Activated CD4-positive, alpha-beta T cell treated with anti-CD3 and anti-CD28 coated beads, Interleukin-2, amount 50 U/mL, for 48 hours (primary cell): ENCODE results near the gene CAMK2D.

Experiments used
- DNase-seq, 2 experiments: peaks; one replicate each; pipeline ENCODE4 v3.0.0-alpha.2; 2020

The CAMK2D gene

GRCh38 chr4:113504422-113504821 lies 257.1 kb downstream of the CAMK2D start:
- no peak for DNase-seq

GRCh38 chr4:113503691-113504090 lies 257.8 kb downstream of the CAMK2D start:
- DNase-seq, result no peak

GRCh38 chr4:113502906-113503305 lies 258.6 kb downstream of the CAMK2D start:
- no peak for DNase-seq

- DNase-seq, result no peak
Observed at GRCh38 chr4:113502476-113502875, 259.1 kb downstream of the CAMK2D start.

DNA sequence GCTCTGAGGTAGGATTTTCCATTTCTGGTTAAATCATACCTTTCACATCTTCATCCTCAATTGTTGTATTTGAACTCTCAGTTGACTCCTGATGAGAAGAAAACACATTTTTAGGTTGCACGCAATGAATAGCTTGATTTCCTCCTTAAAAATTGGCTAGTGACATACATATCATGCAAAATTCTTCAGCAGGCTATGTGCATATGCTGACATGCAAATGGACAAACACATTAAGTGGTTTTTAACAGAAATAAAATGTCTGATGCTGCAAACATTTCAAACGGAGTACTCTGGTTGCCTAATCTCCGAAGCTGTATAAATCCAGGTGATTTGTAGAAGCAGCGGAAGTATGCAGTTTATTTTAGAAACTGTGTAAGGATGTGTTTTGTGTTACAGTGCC lies 261.1 kb downstream of the CAMK2D start:
- no peak for DNase-seq

- DNase-seq, result no peak
Observed at GRCh38 chr4:113499696-113500095, 261.8 kb downstream of the CAMK2D start.

DNA sequence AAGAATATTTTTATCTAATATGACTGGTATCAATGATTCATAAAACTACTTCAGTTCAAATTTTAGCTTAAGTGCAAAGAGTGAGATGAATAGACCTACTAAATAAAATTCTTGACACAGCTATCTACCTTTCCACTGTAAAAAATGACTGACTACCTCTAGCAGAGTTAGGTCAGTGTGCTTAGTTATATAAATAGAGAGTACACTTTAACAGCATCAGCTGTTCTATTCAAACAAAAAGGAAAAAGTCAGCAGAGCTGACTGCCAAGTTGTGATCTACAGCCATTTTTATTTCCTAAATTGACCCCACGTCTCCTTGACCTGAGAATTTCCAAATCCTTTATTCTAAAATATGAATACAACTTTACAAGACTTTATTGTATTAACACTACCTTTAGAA lies 262.4 kb downstream of the CAMK2D start:
- no peak for DNase-seq

DNA sequence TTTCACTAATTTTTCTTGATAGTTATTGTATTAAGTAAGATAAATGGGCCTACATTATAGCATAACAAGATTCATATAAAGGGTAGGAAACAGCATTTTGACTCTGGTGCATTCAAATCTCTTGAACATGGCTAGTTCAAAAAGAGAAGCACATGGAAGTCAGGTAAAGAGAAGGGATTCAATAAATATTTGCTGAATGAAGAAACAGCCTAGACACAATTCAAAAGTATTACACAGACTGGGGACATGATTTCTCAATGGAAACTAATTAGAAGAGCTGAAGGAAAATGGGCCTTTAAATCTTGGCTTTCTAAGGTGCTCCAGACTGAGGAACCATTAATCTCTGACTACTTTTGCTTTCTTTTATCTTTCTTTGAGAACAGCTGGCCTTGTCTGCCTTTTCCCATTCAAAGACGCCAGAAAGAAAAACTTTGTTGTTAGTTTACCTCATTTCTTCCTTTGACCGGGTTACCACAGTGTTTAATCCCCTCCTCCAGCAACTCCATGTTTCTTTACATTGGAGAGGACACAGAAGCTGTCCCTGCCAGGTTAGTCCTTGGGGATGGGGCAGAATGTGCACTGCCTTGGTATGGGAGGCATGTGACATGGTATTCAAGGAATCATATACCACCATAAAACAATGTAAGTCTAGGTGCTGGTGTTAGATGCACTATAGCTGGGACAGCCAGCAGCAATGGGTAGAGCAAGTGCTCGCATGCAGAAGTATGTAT lies 264.2 kb downstream of the CAMK2D start:
- DNase-seq, result no peak

DNA sequence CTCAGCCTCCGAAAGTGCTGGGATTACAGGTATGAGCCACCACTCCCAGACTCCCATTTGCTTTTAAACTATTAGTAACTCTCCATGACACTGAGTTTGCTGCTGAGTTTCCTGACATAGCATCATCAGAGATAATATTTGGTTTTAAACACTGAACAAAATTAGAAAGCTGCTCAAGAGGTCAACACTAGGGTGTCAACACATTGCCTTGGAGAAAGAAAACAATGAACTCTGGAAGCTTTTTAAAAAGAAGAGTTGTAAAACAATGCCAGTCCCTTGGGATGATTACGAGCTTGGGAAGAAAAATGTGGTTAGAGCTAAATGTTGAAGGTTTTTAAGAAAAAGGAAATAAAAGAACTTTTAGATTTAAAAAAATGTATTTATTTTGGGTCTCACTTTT lies 264.8 kb downstream of the CAMK2D start:
- DNase-seq, result no peak

DNA sequence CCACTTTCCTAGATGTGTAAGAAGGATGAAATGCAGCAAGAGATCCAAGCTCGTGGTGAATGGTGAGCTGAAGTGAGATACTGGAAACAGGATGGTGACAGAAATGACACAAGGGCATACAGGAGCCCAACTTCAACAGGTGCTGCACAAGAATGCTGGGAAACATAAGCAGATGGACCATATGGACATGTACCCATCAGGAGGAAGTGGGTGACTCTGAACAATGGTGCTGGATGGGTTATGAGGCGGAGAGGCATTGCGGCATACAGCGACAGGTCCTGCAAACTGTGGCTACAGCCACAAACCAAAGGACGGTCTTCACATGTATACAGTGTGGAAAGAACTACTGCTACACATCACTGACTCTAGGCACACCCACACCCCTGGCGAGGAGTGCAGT lies 265.7 kb downstream of the CAMK2D start:
- DNase-seq, result no peak

- no peak for DNase-seq
Observed at GRCh38 chr4:113483131-113483530, 278.4 kb downstream of the CAMK2D start.

DNA sequence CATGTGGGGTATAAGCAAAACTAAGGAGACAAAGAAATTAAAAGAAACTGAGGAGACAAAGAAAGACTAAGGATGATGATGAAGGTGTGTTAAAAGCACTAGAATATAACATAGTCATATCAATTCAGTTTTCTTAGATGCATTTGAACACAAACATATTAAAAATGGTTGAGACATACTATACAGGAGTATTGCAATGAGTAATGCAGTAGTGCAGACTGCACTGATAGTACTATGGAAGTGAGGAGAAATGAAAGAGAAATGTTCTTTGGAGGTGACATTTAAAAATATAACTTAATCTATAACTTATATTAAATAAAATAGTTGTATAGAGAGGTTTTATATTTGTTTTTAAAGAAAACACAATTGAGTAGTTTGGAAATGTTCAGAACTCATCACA lies 279.2 kb downstream of the CAMK2D start:
- DNase-seq, result no peak

- no peak for DNase-seq
Observed at GRCh38 chr4:113481820-113482219, 279.7 kb downstream of the CAMK2D start.

DNA sequence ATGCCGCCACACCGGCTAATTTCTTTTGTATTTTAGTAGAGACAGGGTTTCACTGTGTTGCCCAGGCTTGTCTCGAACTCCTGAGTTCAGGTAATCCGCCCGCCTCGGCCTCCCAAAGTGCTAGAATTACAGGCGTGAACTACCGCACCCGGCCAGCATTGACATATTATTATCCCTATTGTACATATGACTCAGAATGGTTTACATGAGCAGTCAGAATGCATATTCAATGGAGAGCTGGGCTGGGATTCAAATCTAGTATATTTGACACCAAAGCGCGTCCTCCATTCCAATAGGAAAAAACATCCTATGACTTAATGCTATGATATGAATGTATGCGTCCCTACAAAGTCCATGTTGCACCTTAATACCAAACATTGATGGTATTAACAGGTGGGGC lies 281.4 kb downstream of the CAMK2D start:
- no peak for DNase-seq

- no peak for DNase-seq
Observed at GRCh38 chr4:113478032-113478431, 283.5 kb downstream of the CAMK2D start.

DNA sequence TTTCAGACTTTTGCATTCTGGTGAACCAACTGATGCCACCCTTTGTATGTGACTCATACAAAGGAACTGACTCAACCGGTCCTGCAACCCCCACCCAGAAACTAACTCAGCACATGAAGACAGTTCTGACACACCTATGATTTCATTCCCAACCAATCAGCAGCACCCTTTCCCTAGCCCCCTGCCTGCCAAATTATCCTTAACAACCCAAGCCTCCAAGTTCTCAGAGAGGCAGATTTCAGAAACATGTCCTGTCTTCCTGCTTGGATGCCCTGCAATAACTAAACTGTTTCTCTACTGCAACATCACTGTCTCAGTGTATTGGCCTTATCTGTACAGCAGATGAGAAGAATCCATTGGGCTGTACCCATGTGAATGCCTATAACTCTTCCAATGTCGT lies 284.7 kb downstream of the CAMK2D start:
- peak; percentile 41 to 42 for DNase-seq

DNA sequence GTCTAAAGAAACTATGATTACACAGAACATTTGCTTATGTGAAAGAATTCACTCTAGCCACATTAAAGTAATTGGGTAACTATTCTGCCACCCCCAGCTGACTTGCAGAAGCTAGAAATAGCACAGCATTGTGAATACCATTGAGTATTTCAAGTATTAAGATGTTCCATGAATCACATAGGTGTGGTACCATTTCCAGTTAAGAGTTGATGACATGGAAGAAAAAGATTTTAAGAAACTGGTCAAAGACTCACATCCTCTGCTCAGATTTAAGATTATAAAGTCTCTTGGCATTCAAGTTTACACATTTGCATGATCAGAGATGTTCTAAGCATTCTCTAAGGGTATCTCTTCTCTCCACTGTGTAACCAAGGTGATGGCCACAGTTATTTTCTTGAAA lies 287.5 kb downstream of the CAMK2D start:
- no peak for DNase-seq

DNA sequence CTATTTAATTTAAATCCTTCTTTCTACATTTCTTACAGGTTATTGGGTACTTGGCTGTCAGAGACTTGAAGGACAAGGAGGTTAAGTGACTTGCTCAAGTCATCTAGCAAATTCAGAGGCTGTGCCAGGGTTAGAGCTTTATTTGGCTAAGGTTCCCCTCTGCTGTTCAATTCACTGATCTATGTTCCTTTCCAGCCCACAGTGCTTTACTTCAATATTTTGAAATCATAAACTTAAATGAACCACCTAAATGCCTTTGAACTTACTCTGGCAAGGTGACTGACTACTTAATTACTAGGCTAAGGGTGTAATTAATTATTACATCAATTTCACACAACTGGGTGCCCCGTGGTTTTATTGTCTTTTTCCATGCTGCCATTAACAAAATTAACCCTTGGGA lies 288.7 kb downstream of the CAMK2D start:
- no peak for DNase-seq

DNA sequence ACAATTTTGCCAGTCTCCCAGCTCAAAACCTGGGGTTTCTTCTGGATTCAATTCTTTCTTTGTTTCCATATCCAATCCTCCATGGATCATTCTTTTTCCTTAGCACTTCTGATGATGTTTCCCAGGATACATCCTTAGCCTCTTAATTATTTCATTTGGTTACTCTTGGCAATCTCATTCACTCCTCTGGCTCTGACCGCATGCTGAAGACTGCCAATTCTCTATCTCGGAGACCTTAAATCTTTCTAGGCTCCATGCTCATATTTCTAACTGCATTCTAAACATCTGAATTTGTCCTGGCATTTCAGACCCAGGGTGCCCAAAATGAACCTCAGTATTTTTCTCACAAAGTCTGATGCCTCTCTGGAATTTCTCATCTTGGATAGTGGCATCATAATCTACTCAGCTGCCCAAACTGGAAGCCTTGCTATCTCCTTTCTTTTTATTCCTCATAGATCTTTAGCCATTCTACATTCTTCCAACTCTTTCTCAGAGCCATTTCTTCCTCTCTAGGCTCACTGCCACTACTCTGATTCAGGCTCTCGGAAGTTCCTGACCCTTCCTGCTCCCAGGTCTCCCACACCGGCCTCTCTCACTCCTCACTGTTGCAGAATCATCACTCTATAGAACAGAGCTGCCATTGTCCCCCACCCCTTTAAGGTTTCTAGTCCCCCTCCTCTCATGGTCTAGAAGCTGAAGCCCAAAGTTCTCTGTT lies 290.2 kb downstream of the CAMK2D start:
- no peak for DNase-seq

DNA sequence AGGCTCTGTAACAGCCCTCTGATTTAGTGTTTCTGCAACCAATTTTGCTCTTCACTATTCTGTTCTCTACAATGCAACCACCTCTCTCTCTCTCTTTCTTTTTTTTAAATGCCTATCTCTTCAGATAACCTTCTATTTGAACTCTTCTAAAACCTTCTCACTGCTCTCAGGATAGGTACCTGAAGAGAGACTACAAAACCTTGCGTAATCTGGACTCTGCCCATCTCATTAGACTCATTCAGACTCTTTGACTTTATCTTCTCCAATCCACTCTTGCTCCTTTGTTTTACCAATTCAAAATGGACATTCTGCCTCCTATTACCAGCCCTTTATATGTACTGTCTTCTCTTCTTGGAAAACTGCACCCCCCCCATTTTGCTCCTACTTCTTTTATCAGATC lies 291.6 kb downstream of the CAMK2D start:
- DNase-seq, result no peak

DNA sequence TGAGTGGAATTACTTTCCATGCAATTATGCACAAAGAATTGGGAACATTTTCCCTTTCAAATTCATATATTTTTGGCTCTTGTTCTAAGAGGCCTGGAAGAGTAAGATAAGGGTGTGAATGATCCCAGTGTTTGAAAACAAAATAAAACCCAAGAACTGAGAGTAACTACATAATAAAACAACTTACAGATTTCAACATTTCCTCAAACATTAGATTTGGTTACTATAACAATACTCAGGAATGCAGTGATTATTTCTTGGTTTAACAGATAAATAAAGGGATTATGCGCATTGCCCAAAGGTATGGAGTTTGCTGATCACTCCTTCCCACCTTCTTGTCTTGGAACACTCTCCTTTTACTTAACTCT lies 292.5 kb downstream of the CAMK2D start:
- DNase-seq, result no peak

DNA sequence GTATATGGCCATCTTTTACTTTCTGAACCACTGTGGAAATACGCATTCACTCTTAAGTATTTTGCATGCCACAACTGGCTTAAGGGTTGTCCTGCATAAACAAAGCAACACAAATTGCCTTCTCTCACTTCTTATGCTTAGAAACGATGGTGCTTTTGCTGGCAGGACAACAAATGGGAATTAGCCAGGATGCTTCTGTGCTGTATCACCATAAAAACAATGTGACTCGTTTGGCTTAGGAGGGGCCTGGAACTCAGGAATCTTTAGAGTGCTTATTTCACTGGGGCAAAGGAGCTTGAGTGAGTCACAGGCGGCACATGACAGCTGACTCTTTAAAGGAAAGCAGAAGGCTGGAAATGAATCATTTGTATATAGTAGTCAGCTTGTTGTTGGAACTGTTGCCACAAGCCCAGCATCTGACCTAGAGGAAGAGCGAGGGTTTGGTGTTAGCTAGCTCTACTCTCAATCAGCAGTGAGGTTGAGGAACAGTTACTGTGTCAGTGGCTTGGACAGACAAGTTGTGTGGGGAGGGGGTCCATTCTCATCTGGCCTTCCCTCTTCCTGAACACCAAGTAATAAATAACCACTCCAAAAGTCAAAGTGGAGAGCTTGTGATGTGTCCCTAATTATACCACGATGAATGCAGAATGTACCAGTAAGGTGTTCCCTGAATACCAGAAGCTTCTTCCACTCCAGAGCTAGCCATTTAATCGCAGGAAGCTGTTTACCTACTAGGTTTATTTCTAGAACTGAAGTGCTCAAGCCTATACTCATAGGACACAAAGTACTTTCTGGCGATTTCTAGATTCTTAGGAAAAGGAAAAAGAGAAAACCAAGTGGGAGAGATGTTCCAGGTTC lies 293.1 kb downstream of the CAMK2D start:
- peak; percentile 31 to 43 for DNase-seq

GRCh38 chr4:113467581-113467980 lies 294.0 kb downstream of the CAMK2D start:
- DNase-seq, result no peak

DNA sequence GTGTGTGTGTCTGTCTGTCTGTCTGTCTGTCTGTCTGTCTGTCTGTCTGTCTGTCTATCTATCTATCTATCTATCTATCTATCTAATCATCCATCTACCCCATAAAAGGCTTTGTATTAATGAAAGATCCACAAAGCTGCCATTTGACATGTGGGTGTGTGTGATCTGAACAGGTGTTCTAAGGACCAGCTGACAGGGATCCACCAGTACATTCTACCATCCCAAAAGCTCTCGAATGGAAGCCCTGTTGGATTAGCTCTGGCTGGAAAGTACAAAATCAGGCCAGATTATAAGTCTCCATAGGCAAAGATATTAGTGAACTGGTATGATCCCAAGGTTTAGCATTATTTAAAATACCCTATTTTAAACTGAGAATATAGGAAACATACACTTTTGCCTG lies 299.3 kb downstream of the CAMK2D start:
- no peak for DNase-seq
